ENCODE data around the gene PTPN1.

The PTPN1 gene

DNA sequence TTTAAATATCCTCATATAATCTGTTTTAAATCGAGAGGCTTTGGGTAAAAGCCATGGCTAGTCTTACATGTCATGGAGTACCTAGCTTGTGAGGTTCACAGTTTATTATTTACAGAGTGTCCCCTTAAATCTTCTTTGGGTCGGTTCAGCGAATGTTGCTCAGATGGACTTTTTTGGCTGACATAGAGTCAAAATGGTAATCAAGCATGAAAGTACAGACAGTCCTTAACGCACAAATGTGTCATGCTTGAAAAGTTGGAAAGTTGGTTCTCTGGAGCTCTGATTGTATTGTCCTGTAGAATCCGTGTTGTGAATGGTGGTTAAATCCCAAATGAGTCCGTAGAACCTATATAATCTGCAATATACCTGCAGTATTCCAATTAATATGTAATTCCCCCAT lies 22.0 kb downstream of the PTPN1 start:
- Histone ChIP-seq H3K27ac (replicated peaks; ENCODE audit: low read length) (no peak overlapping the region), H2BK12ac (ENCODE audit: low read length) (no peak overlapping the region), H3K36me3 (replicated peaks in 1 of 2; ENCODE audit: control insufficient read depth in 2 of 2, insufficient read depth in 2 of 2, low read length in 2 of 2) (peaks cover 0 to 7% of the 10 kb centered on the region in 2 donors), H3K4me1 (ENCODE audit: control insufficient read depth in 2 of 2, insufficient read depth in 1 of 2, low read depth in 1 of 2, low read length in 2 of 2) (peaks cover 0 to 8% of the 10 kb centered on the region in 2 donors), H2BK120ac (ENCODE audit: low read depth, low read length) (no peak overlapping the region), H4K8ac (ENCODE audit: low read depth, low read length) (no peak overlapping the region), H3K9me3 (replicated peaks in 1 of 2; ENCODE audit: control insufficient read depth in 2 of 2, insufficient read depth in 1 of 2, low read depth in 1 of 2, low read length in 2 of 2) (no peaks in the 10 kb centered on the region), H4K91ac (ENCODE audit: low read depth, low read length, poor library complexity) (no peak overlapping the region), H2BK5ac (ENCODE audit: low read length) (no peak overlapping the region), H3K4me3 (ENCODE audit: low read length in 2 of 2) (no peak overlapping the region), H3K4ac (ENCODE audit: low read length) (no peak overlapping the region), H3K79me1 (ENCODE audit: low read depth, low read length) (peaks cover 4% of the 10 kb centered on the region), H3K27me3 (ENCODE audit: control insufficient read depth in 3 of 3, insufficient read depth in 3 of 3, low read depth in 1 of 3, low read length in 3 of 3) (no peaks in the 10 kb centered on the region), H2AK5ac (ENCODE audit: low read depth, low read length) (no peak overlapping the region), H3K23ac (ENCODE audit: low read depth, low read length, poor library complexity) (no peak overlapping the region), H2AFZ (ENCODE audit: low read length) (no peak overlapping the region), H3K9ac (ENCODE audit: low read depth, low read length, poor library complexity) (no peak overlapping the region), H3K18ac (ENCODE audit: low read length) (no peak overlapping the region), H3K4me2 (ENCODE audit: insufficient read depth, low read length, poor library complexity, severe bottlenecking) (no peak overlapping the region), H3K14ac (ENCODE audit: low read length) (no peak overlapping the region), H2BK15ac (ENCODE audit: low read length) (no peak overlapping the region)
- DNase-seq (ENCODE audit: low spot score): no peak
- no CpG with 5 or more reads among the region's 6 CpGs for WGBS, 2 donors (ENCODE audit: extremely low coverage in 2 of 2, insufficient read length in 2 of 2, insufficient replicate concordance in 1 of 2)

DNA sequence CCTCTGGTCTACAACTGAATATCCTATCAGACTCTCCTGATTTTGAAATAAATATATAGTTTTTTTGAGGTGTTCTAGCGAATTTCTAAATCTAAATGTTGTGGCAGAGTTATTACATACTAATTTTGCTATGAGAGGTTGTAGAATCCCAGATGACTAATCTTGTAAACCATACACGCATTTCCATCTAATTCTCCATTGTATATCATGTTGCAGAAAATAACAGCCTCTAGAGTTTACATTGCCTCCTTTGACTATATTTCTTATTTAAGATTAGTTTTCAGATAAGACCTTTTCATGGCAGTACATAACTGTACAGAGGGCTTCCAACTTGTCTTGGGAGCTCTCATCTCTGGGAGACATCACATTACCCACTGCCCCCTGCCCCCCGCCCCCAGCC lies 22.9 kb downstream of the PTPN1 start:
- Histone ChIP-seq H3K4me1 (ENCODE audit: control insufficient read depth in 2 of 2, insufficient read depth in 1 of 2, low read depth in 1 of 2, low read length in 2 of 2) (peaks cover 0 to 8% of the 10 kb centered on the region in 2 donors), H3K4ac (ENCODE audit: low read length) (no peak overlapping the region), H3K23ac (ENCODE audit: low read depth, low read length, poor library complexity) (no peak overlapping the region), H3K79me1 (ENCODE audit: low read depth, low read length) (peaks cover 2% of the 10 kb centered on the region), H3K18ac (ENCODE audit: low read length) (no peak overlapping the region), H3K27me3 (ENCODE audit: control insufficient read depth in 3 of 3, insufficient read depth in 3 of 3, low read depth in 1 of 3, low read length in 3 of 3) (no peaks in the 10 kb centered on the region), H3K9ac (ENCODE audit: low read depth, low read length, poor library complexity) (no peak overlapping the region), H4K91ac (ENCODE audit: low read depth, low read length, poor library complexity) (no peak overlapping the region), H2BK15ac (ENCODE audit: low read length) (no peak overlapping the region), H3K36me3 (replicated peaks in 1 of 2; ENCODE audit: control insufficient read depth in 2 of 2, insufficient read depth in 2 of 2, low read length in 2 of 2) (peaks cover 0 to under 1% of the 10 kb centered on the region in 2 donors), H2AFZ (ENCODE audit: low read length) (no peak overlapping the region), H3K14ac (ENCODE audit: low read length) (no peak overlapping the region), H2AK5ac (ENCODE audit: low read depth, low read length) (no peak overlapping the region), H3K4me2 (ENCODE audit: insufficient read depth, low read length, poor library complexity, severe bottlenecking) (no peak overlapping the region), H2BK12ac (ENCODE audit: low read length) (no peak overlapping the region), H3K27ac (replicated peaks; ENCODE audit: low read length) (no peak overlapping the region), H2BK120ac (ENCODE audit: low read depth, low read length) (no peak overlapping the region), H3K4me3 (ENCODE audit: low read length in 2 of 2) (no peak overlapping the region), H2BK5ac (ENCODE audit: low read length) (no peak overlapping the region), H4K8ac (ENCODE audit: low read depth, low read length) (no peak overlapping the region), H3K9me3 (replicated peaks in 1 of 2; ENCODE audit: control insufficient read depth in 2 of 2, insufficient read depth in 1 of 2, low read depth in 1 of 2, low read length in 2 of 2) (no peaks in the 10 kb centered on the region)
- DNase-seq (ENCODE audit: low spot score): no peak
- no CpG with 5 or more reads among the region's 3 CpGs for WGBS, 2 donors (ENCODE audit: extremely low coverage in 2 of 2, insufficient read length in 2 of 2, insufficient replicate concordance in 1 of 2)

DNA sequence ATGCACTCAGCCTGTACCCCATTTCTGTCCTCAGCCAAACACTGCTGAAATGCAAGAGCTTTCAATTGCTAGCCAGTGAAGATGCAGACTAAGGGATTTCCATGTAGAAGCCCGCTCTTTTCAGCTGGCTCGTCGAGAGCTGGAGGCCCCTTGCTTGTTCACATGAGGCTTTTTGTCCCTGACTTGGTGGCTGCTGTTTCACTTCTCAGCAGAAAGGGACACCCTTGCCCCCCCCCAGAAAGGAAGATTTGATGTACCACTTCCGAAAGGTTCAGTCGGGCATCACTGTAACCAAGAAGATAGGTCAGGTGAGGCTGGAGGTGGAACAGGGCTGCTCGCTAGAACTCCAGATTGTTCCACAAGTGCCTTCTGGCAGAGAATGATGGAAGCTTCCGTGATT lies 23.3 kb downstream of the PTPN1 start:
- H3K79me1 ChIP-seq (ENCODE audit: low read depth, low read length): peaks cover 2% of the 10 kb centered on the region
- no peak overlapping the region for H2AK5ac ChIP-seq (ENCODE audit: low read depth, low read length)
- H2BK5ac ChIP-seq (ENCODE audit: low read length): no peak overlapping the region
- H3K23ac ChIP-seq (ENCODE audit: low read depth, low read length, poor library complexity): no peak overlapping the region
- H3K4me1 ChIP-seq (ENCODE audit: control insufficient read depth in 2 of 2, insufficient read depth in 1 of 2, low read depth in 1 of 2, low read length in 2 of 2): peaks cover 0 to 8% of the 10 kb centered on the region in 2 donors
- H2BK15ac ChIP-seq (ENCODE audit: low read length): no peak overlapping the region
- H3K14ac ChIP-seq (ENCODE audit: low read length): no peak overlapping the region
- H3K4me3 ChIP-seq (ENCODE audit: low read length in 2 of 2): no peak overlapping the region
- no peaks in the 10 kb centered on the region for H3K27me3 ChIP-seq (ENCODE audit: control insufficient read depth in 3 of 3, insufficient read depth in 3 of 3, low read depth in 1 of 3, low read length in 3 of 3)
- no CpG with 5 or more reads among the region's 7 CpGs for WGBS, 2 donors (ENCODE audit: extremely low coverage in 2 of 2, insufficient read length in 2 of 2, insufficient replicate concordance in 1 of 2)
- H3K18ac ChIP-seq (ENCODE audit: low read length): no peak overlapping the region
- no peak overlapping the region for H2AFZ ChIP-seq (ENCODE audit: low read length)
- no peak overlapping the region for H4K91ac ChIP-seq (ENCODE audit: low read depth, low read length, poor library complexity)
- H3K27ac ChIP-seq (replicated peaks; ENCODE audit: low read length): no peak overlapping the region
- H3K4me2 ChIP-seq (ENCODE audit: insufficient read depth, low read length, poor library complexity, severe bottlenecking): no peak overlapping the region
- H3K9ac ChIP-seq (ENCODE audit: low read depth, low read length, poor library complexity): no peak overlapping the region
- H3K36me3 ChIP-seq (replicated peaks in 1 of 2; ENCODE audit: control insufficient read depth in 2 of 2, insufficient read depth in 2 of 2, low read length in 2 of 2): no peaks in the 10 kb centered on the region
- no peaks in the 10 kb centered on the region for H3K9me3 ChIP-seq (replicated peaks in 1 of 2; ENCODE audit: control insufficient read depth in 2 of 2, insufficient read depth in 1 of 2, low read depth in 1 of 2, low read length in 2 of 2)
- no peak overlapping the region for H2BK12ac ChIP-seq (ENCODE audit: low read length)
- no peak overlapping the region for H2BK120ac ChIP-seq (ENCODE audit: low read depth, low read length)
- no peak overlapping the region for H4K8ac ChIP-seq (ENCODE audit: low read depth, low read length)
- no peak overlapping the region for H3K4ac ChIP-seq (ENCODE audit: low read length)
- DNase-seq (ENCODE audit: low spot score): no peak

DNA sequence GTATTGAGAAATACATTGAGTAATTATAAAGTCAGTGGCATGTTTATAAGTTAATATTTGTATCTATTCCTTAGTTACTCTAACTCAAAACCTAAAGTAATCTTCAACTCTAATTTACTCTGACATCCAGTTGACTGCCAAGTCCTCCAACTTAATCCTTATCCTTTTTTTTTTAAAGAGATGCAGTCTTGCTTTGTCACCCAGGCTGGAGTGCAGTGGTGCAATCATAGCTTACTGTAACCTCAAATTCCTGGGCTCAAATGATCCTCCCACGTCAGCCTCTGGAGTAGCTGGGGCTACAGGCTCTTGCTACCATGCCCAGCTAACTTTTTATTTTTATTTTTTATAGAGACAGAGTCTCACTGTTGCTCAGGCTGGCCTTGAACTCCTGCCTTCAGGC lies 24.4 kb downstream of the PTPN1 start:
- Histone ChIP-seq H3K4me3 (ENCODE audit: low read length in 2 of 2) (no peak overlapping the region), H3K79me1 (ENCODE audit: low read depth, low read length) (no peaks in the 10 kb centered on the region), H3K23ac (ENCODE audit: low read depth, low read length, poor library complexity) (no peak overlapping the region), H4K91ac (ENCODE audit: low read depth, low read length, poor library complexity) (no peak overlapping the region), H3K14ac (ENCODE audit: low read length) (no peak overlapping the region), H2BK5ac (ENCODE audit: low read length) (no peak overlapping the region), H3K9ac (ENCODE audit: low read depth, low read length, poor library complexity) (no peak overlapping the region), H3K4me2 (ENCODE audit: insufficient read depth, low read length, poor library complexity, severe bottlenecking) (no peak overlapping the region), H2AFZ (ENCODE audit: low read length) (no peak overlapping the region), H2AK5ac (ENCODE audit: low read depth, low read length) (no peak overlapping the region), H3K9me3 (replicated peaks in 1 of 2; ENCODE audit: control insufficient read depth in 2 of 2, insufficient read depth in 1 of 2, low read depth in 1 of 2, low read length in 2 of 2) (no peaks in the 10 kb centered on the region), H3K4ac (ENCODE audit: low read length) (no peak overlapping the region), H3K18ac (ENCODE audit: low read length) (no peak overlapping the region), H3K4me1 (ENCODE audit: control insufficient read depth in 2 of 2, insufficient read depth in 1 of 2, low read depth in 1 of 2, low read length in 2 of 2) (peaks cover 0 to 8% of the 10 kb centered on the region in 2 donors), H2BK12ac (ENCODE audit: low read length) (no peak overlapping the region), H4K8ac (ENCODE audit: low read depth, low read length) (no peak overlapping the region), H2BK15ac (ENCODE audit: low read length) (no peak overlapping the region), H3K36me3 (replicated peaks in 1 of 2; ENCODE audit: control insufficient read depth in 2 of 2, insufficient read depth in 2 of 2, low read length in 2 of 2) (no peaks in the 10 kb centered on the region), H2BK120ac (ENCODE audit: low read depth, low read length) (no peak overlapping the region), H3K27me3 (ENCODE audit: control insufficient read depth in 3 of 3, insufficient read depth in 3 of 3, low read depth in 1 of 3, low read length in 3 of 3) (no peaks in the 10 kb centered on the region), H3K27ac (replicated peaks; ENCODE audit: low read length) (no peak overlapping the region)
- no peak for DNase-seq (ENCODE audit: low spot score)
- no CpG with 5 or more reads among the region's 1 CpG for WGBS, 2 donors (ENCODE audit: extremely low coverage in 2 of 2, insufficient read length in 2 of 2, insufficient replicate concordance in 1 of 2)
